Raji (cell line): ENCODE results near the gene NETO1.

Source experiments
- POLR2A ChIP-seq: IDR thresholded peaks from 2 replicates; pipeline ENCODE4 v1.6.1; 2011; ENCODE audit warnings: low read depth, low read length, control low read depth; ENCODE audit not compliant: insufficient read depth

NETO1 gene, protein sequence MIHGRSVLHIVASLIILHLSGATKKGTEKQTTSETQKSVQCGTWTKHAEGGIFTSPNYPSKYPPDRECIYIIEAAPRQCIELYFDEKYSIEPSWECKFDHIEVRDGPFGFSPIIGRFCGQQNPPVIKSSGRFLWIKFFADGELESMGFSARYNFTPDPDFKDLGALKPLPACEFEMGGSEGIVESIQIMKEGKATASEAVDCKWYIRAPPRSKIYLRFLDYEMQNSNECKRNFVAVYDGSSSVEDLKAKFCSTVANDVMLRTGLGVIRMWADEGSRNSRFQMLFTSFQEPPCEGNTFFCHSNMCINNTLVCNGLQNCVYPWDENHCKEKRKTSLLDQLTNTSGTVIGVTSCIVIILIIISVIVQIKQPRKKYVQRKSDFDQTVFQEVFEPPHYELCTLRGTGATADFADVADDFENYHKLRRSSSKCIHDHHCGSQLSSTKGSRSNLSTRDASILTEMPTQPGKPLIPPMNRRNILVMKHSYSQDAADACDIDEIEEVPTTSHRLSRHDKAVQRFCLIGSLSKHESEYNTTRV

GRCh38 chr18:72867746-72868584 lies at the start of gene NETO1:
Gene NETO1, minus strand, starts transcription at chr18:72867987. Its CDS starts 696 bp downstream, at chr18:72867291.
- TF ChIP-seq POLR2A = no peak

- no peak for TF ChIP-seq POLR2A
These were observed 42.3 kb upstream of the NETO1 start for GRCh38 chr18:72910045-72910444.

DNA sequence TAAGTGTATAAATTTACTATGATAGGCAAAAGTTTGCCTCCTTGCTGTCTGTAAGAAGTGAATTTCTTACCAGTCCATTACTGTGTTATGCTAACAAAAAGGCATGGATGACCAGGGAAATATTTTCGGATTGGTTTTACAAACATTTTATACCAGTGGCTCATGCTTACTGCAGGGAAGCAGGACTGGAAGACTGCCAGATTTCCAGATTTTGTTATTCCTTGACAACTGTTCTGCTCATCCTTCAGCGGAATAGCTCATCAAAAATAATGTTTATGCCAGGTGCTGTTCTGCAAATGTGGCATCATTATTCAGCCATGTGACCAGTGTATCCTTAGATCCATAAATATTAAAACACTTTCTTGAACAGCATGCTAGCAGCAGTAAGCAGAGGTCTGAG lies 40.4 kb upstream of the NETO1 start:
- no peak for TF ChIP-seq POLR2A

DNA sequence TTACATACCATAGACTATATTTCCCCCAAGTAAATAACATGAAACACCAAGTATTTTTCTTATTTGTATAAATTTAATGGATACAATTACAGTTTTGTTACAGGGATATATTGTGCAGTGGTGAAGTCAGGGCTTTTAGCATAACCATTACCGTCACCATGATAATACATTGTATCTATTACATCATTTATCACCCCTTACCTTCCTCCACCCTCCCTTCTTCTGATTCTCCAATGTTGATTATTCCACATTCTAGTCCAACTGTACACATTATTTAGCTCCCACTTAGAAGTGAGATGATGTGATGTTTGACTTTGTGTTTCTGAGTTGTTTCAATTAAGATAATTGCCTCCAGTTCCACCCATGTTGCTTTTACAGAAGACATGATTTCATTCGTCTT lies 35.2 kb upstream of the NETO1 start:
- TF ChIP-seq POLR2A = no peak

- TF ChIP-seq POLR2A = no peak
These were observed 31.6 kb upstream of the NETO1 start for GRCh38 chr18:72899338-72899737.

GRCh38 chr18:72898870-72899269 lies 31.1 kb upstream of the NETO1 start:
- no peak for TF ChIP-seq POLR2A

DNA sequence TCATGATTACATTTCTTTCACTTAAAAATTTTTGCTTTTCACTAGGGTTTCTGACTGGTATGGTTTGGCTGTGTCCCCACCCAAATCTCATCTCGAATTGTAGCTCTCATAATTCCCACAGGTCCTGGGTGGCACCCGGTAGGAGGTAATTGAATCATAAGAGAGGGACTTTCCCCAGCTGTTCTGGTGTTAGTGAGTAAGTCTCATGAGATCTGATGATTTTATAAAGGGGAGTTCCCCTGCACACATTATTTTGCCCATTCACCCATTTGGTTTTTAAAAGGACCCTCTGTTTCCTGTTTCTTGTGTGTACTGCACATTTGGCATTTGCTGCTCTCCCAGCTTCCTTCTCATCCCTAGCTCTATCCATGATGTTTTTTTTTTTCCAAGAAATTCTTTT lies 27.8 kb upstream of the NETO1 start:
- TF ChIP-seq POLR2A = no peak

DNA sequence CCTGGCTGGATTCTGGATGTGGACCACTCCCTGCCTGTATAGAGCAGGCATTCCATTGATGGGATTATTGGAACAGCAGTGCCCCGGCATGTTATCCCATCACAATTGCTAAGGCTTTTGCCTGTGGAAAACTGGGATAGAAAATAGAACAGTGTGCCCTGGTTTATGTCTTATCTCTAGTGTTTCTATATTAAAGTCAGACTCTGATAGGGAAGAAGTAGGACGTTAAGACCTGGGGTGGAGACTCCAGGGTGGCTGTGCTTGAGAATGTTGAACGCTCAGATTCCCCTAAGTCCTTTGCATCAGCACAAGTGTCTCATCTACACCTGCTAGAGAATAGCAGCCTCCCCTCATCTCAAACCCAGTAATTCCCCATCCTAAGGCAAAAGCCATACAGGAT lies 10.8 kb upstream of the NETO1 start:
- TF ChIP-seq POLR2A = no peak

DNA sequence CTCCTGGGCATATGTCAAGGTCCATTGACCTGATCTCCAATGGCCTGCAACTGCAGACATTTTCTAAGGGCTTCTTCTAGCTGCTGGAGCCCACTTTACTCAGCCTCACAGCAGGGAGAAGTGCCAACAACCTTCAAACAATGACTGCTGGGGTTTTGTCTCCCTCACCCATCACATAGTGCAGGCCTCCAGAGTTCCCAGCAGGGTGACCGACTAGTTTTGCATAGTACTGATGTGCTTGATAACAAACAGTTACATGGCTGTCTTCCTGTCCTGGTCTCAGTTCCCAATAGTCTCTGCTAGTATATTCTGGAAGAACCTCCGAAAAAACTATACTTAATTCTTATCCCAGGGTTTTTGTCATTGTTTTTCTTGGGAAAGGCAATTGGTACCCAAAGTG lies 10.4 kb upstream of the NETO1 start:
- TF ChIP-seq POLR2A = no peak

DNA sequence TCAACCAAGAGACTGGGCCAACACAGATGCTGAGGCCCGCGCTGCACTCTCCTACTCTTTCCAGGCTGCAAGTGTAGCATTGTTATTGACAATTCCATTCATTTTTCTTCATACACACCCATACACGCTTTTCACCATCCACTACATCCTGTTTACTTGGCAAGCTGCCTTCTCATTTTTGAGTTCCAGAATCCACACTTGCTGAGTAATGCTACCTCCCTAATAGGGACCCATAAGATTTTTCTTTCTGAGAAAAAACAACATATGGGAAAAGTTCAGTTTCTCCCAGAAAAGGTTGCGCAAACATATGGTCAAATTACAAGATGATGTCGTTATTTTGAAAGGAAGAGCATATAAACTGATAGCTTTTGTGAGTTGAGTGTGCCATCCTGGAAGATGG lies 3.3 kb upstream of the NETO1 start:
- TF ChIP-seq POLR2A = no peak

- TF ChIP-seq POLR2A = no peak
These were observed 1.7 kb upstream of the NETO1 start for GRCh38 chr18:72869226-72870185.

- no peak for TF ChIP-seq POLR2A
These were observed 918 bp upstream of the NETO1 start for GRCh38 chr18:72868585-72869225.

- TF ChIP-seq POLR2A = no peak
These were observed 664 bp downstream of the NETO1 start for GRCh38 chr18:72866901-72867745.

DNA sequence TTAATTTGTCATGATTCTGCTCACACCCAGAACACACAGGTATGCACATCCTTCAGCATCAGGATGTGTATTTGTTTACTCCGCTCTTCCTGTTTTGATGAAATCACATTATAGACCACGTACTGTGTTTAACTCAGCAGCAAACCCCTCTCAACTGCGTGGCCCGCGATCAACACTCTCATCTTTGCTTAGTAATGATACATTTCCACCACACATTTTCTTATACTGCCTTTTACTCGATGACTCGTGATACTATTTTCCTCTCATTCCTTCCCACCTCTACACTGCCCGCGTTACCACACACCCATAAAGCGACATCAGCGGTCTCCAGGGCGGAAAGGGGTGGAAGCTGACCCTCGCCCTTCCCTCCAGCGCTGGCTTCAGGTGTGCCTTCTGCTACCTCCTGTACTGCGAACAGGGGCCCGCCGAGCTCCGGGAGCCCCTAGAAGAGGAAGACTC lies 1.3 kb downstream of the NETO1 start:
- no peak for TF ChIP-seq POLR2A

DNA sequence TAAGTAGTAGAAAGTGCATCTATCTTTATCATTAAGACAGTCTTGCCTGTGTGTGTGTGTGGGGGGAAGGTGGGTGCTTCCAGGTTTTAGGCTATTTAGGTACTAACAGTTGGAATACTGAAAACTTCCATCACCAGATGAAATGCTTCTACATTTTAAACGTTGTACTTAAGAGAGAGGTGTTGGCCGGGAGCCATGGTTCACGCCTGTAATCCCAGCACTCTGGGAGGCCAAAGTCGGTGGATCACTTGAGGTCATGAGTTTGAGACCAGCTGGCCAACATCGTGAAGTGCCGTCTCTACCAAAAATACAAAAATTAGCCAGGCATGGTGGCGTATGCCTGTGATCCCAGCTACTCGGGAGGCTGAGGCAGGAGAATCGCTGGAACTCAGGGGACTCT lies 4.0 kb downstream of the NETO1 start:
- TF ChIP-seq POLR2A = no peak
